ENCODE results near the gene TLK1.
"Not testable (repeated sequence)": the region's sequence is repeated elsewhere in the genome, so short reads cannot be mapped to it uniquely, and the experiment has no call there.

GRCh38 chr2:171162522-171163197, 2.0 kb upstream of the TLK1 start:
- not testable (repeated sequence) for TF ChIP-seq CTCF (IDR thresholded peaks at IDR 0.05 in 4 of 5, conservative IDR thresholded peaks at IDR 0.05 in 1 of 5); POLR2A (IDR thresholded peaks at IDR 0.05)
